ENCODE results near the gene RERE. TPM values are rescaled to one million over a fixed set of nuclear protein-coding genes. Genes with fewer than 3 reads are reported as not detected.

The RERE gene
- polyA plus RNA-seq, 1 of the 3 experiments (the other 2 are of a cell fraction): 8.1 TPM

GRCh38 chr1:8396083-8396785 lies 421.2 kb downstream of the RERE start:
- POLR2A ChIA-PET: no interaction called here
- Histone ChIP-seq H4K20me1 (ENCODE audit: insufficient read depth) (peaks cover 15% of the 10 kb centered on the region; the same call in 1 of the 2 replicates), H3K4me2 (peak overlapping the region; percentile 34; the same call in 1 of the 2 replicates), H3K4me1 (ENCODE audit: control insufficient read depth in 1 of 2, insufficient read depth in 2 of 2, low read depth in 1 of 2, low read length in 1 of 2) (peaks cover 38 to 44% of the 10 kb centered on the region in 2 experiments), H3K27me3 (ENCODE audit: insufficient read depth) (no peaks in the 10 kb centered on the region), H3K27ac (ENCODE audit: low read depth in 2 of 2, low read length in 1 of 2) (peak overlapping the region; percentile 83 to 93), H3K9me2 (no peaks in the 10 kb centered on the region), H3K4me3 (ENCODE audit: low read depth in 2 of 2, low read length in 1 of 2) (no peak overlapping the region), H3K79me2 (ENCODE audit: insufficient read depth) (peaks cover 50% of the 10 kb centered on the region), H3K36me3 (replicated peaks in 1 of 2; ENCODE audit: control insufficient read depth in 1 of 2, insufficient read depth in 2 of 2, low read length in 1 of 2) (peaks cover 2 to 8% of the 10 kb centered on the region in 2 experiments), H3K9me3 (no peaks in the 10 kb centered on the region), H2AFZ (ENCODE audit: low read depth) (no peak overlapping the region), H3F3A (replicated peaks; ENCODE audit: insufficient read depth) (peaks cover 46% of the 10 kb centered on the region), H3K9ac (peak overlapping the region; percentile 60; the same call in 1 of the 2 replicates)
- DNase-seq: no peak
- TF ChIP-seq, protein P1, sequence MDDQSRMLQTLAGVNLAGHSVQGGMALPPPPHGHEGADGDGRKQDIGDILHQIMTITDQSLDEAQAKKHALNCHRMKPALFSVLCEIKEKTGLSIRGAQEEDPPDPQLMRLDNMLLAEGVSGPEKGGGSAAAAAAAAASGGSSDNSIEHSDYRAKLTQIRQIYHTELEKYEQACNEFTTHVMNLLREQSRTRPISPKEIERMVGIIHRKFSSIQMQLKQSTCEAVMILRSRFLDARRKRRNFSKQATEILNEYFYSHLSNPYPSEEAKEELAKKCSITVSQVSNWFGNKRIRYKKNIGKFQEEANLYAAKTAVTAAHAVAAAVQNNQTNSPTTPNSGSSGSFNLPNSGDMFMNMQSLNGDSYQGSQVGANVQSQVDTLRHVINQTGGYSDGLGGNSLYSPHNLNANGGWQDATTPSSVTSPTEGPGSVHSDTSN (IDR thresholded peaks at IDR 0.05): peak; percentile 51
- no peak for TF ChIP-seq EP300 (IDR thresholded peaks at IDR 0.05; ENCODE audit: borderline replicate concordance in 1 of 2, low read depth in 1 of 2, low read length in 1 of 2)
- 64% methylated on average over 8 of the region's 8 CpGs for whole genome bisulfite sequencing (ENCODE audit: low lambda C conversion rate)
- CTCF ChIA-PET: interaction anchor here (1.2 to 2.5 kb wide), 3 partner anchors 9 to 28 kb away, joined by 3 to 9 read pairs (median 6); no protein-coding TSS in a partner anchor

GRCh38 chr1:8395433-8395866 lies 422.0 kb downstream of the RERE start:
- Histone ChIP-seq H3K4me3 (ENCODE audit: low read depth in 2 of 2, low read length in 1 of 2) (no peak overlapping the region), H3K27ac (ENCODE audit: low read depth in 2 of 2, low read length in 1 of 2) (peak overlapping the region; percentile 83 to 93), H3K9ac (peak overlapping the region; percentile 60; the same call in 1 of the 2 replicates), H3K79me2 (ENCODE audit: insufficient read depth) (peaks cover 52% of the 10 kb centered on the region), H3K9me2 (no peaks in the 10 kb centered on the region), H3F3A (replicated peaks; ENCODE audit: insufficient read depth) (peaks cover 46% of the 10 kb centered on the region), H3K9me3 (no peaks in the 10 kb centered on the region), H2AFZ (ENCODE audit: low read depth) (no peak overlapping the region), H3K4me2 (peak overlapping the region; percentile 36; the same call in 1 of the 2 replicates), H3K4me1 (ENCODE audit: control insufficient read depth in 1 of 2, insufficient read depth in 2 of 2, low read depth in 1 of 2, low read length in 1 of 2) (peaks cover 38 to 44% of the 10 kb centered on the region in 2 experiments), H3K27me3 (ENCODE audit: insufficient read depth) (no peaks in the 10 kb centered on the region), H4K20me1 (ENCODE audit: insufficient read depth) (peaks cover 15% of the 10 kb centered on the region; the same call in 1 of the 2 replicates), H3K36me3 (replicated peaks in 1 of 2; ENCODE audit: control insufficient read depth in 1 of 2, insufficient read depth in 2 of 2, low read length in 1 of 2) (peaks cover 0 to 8% of the 10 kb centered on the region in 2 experiments)
- ChIA-PET POLR2A (no interaction called here), CTCF (no interaction called here)
- 89% methylated on average over 2 of the region's 2 CpGs for WGBS (ENCODE audit: low lambda C conversion rate)
- no peak for DNase-seq
- TF ChIP-seq JUND (IDR thresholded peaks at IDR 0.05): no peak
- no peak for TF ChIP-seq NRF1 (IDR thresholded peaks at IDR 0.05; ENCODE audit: low read depth, low read length)
- TF ChIP-seq FOSL2 (IDR thresholded peaks at IDR 0.05; ENCODE audit: borderline replicate concordance, low read depth): no peak
- TF ChIP-seq, protein P2, sequence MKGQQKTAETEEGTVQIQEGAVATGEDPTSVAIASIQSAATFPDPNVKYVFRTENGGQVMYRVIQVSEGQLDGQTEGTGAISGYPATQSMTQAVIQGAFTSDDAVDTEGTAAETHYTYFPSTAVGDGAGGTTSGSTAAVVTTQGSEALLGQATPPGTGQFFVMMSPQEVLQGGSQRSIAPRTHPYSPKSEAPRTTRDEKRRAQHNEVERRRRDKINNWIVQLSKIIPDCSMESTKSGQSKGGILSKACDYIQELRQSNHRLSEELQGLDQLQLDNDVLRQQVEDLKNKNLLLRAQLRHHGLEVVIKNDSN (IDR thresholded peaks at IDR 0.05; ENCODE audit: borderline replicate concordance, low read depth): no peak
- no peak for TF ChIP-seq EZH2phosphoT487 (IDR thresholded peaks at IDR 0.05; ENCODE audit: borderline replicate concordance, low read depth)
- TF ChIP-seq MXI1 (IDR thresholded peaks at IDR 0.05; ENCODE audit: low read depth, low read length): no peak
- TF ChIP-seq, protein P3, sequence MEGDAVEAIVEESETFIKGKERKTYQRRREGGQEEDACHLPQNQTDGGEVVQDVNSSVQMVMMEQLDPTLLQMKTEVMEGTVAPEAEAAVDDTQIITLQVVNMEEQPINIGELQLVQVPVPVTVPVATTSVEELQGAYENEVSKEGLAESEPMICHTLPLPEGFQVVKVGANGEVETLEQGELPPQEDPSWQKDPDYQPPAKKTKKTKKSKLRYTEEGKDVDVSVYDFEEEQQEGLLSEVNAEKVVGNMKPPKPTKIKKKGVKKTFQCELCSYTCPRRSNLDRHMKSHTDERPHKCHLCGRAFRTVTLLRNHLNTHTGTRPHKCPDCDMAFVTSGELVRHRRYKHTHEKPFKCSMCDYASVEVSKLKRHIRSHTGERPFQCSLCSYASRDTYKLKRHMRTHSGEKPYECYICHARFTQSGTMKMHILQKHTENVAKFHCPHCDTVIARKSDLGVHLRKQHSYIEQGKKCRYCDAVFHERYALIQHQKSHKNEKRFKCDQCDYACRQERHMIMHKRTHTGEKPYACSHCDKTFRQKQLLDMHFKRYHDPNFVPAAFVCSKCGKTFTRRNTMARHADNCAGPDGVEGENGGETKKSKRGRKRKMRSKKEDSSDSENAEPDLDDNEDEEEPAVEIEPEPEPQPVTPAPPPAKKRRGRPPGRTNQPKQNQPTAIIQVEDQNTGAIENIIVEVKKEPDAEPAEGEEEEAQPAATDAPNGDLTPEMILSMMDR (IDR thresholded peaks at IDR 0.05): no peak
- TF ChIP-seq, protein P4, sequence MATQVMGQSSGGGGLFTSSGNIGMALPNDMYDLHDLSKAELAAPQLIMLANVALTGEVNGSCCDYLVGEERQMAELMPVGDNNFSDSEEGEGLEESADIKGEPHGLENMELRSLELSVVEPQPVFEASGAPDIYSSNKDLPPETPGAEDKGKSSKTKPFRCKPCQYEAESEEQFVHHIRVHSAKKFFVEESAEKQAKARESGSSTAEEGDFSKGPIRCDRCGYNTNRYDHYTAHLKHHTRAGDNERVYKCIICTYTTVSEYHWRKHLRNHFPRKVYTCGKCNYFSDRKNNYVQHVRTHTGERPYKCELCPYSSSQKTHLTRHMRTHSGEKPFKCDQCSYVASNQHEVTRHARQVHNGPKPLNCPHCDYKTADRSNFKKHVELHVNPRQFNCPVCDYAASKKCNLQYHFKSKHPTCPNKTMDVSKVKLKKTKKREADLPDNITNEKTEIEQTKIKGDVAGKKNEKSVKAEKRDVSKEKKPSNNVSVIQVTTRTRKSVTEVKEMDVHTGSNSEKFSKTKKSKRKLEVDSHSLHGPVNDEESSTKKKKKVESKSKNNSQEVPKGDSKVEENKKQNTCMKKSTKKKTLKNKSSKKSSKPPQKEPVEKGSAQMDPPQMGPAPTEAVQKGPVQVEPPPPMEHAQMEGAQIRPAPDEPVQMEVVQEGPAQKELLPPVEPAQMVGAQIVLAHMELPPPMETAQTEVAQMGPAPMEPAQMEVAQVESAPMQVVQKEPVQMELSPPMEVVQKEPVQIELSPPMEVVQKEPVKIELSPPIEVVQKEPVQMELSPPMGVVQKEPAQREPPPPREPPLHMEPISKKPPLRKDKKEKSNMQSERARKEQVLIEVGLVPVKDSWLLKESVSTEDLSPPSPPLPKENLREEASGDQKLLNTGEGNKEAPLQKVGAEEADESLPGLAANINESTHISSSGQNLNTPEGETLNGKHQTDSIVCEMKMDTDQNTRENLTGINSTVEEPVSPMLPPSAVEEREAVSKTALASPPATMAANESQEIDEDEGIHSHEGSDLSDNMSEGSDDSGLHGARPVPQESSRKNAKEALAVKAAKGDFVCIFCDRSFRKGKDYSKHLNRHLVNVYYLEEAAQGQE (IDR thresholded peaks at IDR 0.05; ENCODE audit: low read depth, low read length): no peak
- TF ChIP-seq, protein P5, sequence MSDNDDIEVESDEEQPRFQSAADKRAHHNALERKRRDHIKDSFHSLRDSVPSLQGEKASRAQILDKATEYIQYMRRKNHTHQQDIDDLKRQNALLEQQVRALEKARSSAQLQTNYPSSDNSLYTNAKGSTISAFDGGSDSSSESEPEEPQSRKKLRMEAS (IDR thresholded peaks at IDR 0.05; ENCODE audit: low read depth): no peak
- no peak for TF ChIP-seq YY1 (IDR thresholded peaks at IDR 0.05; ENCODE audit: low read depth)
- TF ChIP-seq SMC3 (IDR thresholded peaks at IDR 0.05; ENCODE audit: low read depth, low read length): no peak
- no peak for TF ChIP-seq FOXJ3 (CRISPR knock-in tag; IDR thresholded peaks at IDR 0.05)
- TF ChIP-seq, protein P6, sequence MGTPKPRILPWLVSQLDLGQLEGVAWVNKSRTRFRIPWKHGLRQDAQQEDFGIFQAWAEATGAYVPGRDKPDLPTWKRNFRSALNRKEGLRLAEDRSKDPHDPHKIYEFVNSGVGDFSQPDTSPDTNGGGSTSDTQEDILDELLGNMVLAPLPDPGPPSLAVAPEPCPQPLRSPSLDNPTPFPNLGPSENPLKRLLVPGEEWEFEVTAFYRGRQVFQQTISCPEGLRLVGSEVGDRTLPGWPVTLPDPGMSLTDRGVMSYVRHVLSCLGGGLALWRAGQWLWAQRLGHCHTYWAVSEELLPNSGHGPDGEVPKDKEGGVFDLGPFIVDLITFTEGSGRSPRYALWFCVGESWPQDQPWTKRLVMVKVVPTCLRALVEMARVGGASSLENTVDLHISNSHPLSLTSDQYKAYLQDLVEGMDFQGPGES (IDR thresholded peaks at IDR 0.05; ENCODE audit: low read depth, low read length): no peak
- no peak for TF ChIP-seq FOXM1 (IDR thresholded peaks at IDR 0.05; ENCODE audit: low read depth)
- TF ChIP-seq POLR2AphosphoS5 (IDR thresholded peaks at IDR 0.05; ENCODE audit: low read depth, low read length): no peak

Measured in SK-N-SH (cell line).